HEK293 (cell line): ENCODE data around the gene ARMC12.

Experiments used
- CTCF ChIP-seq: fragments of 450-650 bp; formaldehyde crosslinking; IDR thresholded peaks from 2 replicates; pipeline ENCODE4 v1.5.1; 2016; ENCODE audit warnings: missing biosample characterization, missing genetic modification characterization
- PATZ1 ChIP-seq: fragments of 450-650 bp; formaldehyde crosslinking; IDR thresholded peaks from 2 replicates; pipeline ENCODE4 v1.5.1; 2016; ENCODE audit warnings: missing biosample characterization, missing genetic modification characterization
- YY1 ChIP-seq: fragments of 450-650 bp; formaldehyde crosslinking; IDR thresholded peaks from 2 replicates; pipeline ENCODE4 v1.5.1; 2018; ENCODE audit warnings: missing biosample characterization, missing genetic modification characterization
- ZFP3 ChIP-seq: fragments of 450-650 bp; formaldehyde crosslinking; IDR thresholded peaks from 2 replicates; pipeline ENCODE4 v1.5.1; 2016; ENCODE audit warnings: low read depth, missing biosample characterization, missing genetic modification characterization
- ZNF24 ChIP-seq: fragments of 450-650 bp; formaldehyde crosslinking; IDR thresholded peaks from 2 replicates; pipeline ENCODE4 v1.5.1; 2016; ENCODE audit warnings: missing biosample characterization, missing genetic modification characterization
- ZNF510 ChIP-seq: fragments of 450-650 bp; formaldehyde crosslinking; IDR thresholded peaks from 2 replicates; pipeline ENCODE4 v1.5.1; 2018; ENCODE audit warnings: mild to moderate bottlenecking, missing genetic modification characterization, missing biosample characterization; ENCODE audit not compliant: insufficient replicate concordance
- ZNF513 ChIP-seq: fragments of 450-650 bp; IDR thresholded peaks from 2 replicates; pipeline ENCODE4 v1.5.1; 2018; ENCODE audit warnings: missing biosample characterization, missing genetic modification characterization

- TF ChIP-seq YY1 (tag by site-specific recombination) = no peak
- TF ChIP-seq CTCF = no peak
- no peak for TF ChIP-seq ZNF513 (tag by site-specific recombination)
- no peak for TF ChIP-seq ZNF24 (tag by site-specific recombination)
- TF ChIP-seq ZNF510 (tag by site-specific recombination) = no peak
- TF ChIP-seq ZFP3 (tag by site-specific recombination) = no peak
- TF ChIP-seq PATZ1 (tag by site-specific recombination) = no peak
These were observed 42.4 kb upstream of the ARMC12 start for GRCh38 chr6:35694462-35694861.
